ENCODE results near the gene PCDHB16.

DNA sequence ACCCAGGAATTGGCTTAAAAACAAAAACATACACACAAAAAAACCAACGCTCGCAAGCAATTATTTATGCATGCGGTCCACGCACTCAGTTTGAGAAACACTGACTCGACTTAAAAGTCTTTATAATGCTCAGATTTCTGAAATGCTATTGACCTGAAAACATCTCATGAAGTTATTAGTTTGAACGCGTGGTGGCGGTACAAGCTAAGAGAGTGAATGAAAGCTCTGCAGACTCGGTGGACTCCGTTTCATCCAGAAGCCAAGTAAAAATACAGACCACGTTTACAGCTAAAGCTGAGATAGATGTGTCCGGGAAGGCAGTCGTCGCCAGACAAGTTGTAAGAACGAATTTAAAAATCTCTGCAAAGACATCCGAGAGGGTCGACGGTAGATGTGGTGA lies 32.4 kb upstream of the PCDHB16 start, which contains the start of gene PCDHB6:
- no peak for TF ChIP-seq CHD1 (IDR thresholded peaks at IDR 0.05; ENCODE audit: low read depth, low read length)
- no peak for TF ChIP-seq POLR2A (IDR thresholded peaks at IDR 0.05; ENCODE audit: low read depth, low read length)
- TF ChIP-seq, protein P1, sequence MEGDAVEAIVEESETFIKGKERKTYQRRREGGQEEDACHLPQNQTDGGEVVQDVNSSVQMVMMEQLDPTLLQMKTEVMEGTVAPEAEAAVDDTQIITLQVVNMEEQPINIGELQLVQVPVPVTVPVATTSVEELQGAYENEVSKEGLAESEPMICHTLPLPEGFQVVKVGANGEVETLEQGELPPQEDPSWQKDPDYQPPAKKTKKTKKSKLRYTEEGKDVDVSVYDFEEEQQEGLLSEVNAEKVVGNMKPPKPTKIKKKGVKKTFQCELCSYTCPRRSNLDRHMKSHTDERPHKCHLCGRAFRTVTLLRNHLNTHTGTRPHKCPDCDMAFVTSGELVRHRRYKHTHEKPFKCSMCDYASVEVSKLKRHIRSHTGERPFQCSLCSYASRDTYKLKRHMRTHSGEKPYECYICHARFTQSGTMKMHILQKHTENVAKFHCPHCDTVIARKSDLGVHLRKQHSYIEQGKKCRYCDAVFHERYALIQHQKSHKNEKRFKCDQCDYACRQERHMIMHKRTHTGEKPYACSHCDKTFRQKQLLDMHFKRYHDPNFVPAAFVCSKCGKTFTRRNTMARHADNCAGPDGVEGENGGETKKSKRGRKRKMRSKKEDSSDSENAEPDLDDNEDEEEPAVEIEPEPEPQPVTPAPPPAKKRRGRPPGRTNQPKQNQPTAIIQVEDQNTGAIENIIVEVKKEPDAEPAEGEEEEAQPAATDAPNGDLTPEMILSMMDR (conservative IDR thresholded peaks at IDR 0.05; ENCODE audit: low read depth, low read length) = no peak
- TF ChIP-seq MAFK (IDR thresholded peaks at IDR 0.05; ENCODE audit: low read depth, low read length) = no peak
- TF ChIP-seq, protein P2, sequence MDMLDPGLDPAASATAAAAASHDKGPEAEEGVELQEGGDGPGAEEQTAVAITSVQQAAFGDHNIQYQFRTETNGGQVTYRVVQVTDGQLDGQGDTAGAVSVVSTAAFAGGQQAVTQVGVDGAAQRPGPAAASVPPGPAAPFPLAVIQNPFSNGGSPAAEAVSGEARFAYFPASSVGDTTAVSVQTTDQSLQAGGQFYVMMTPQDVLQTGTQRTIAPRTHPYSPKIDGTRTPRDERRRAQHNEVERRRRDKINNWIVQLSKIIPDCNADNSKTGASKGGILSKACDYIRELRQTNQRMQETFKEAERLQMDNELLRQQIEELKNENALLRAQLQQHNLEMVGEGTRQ (IDR thresholded peaks at IDR 0.05; ENCODE audit: low read depth, low read length) = no peak
- TF ChIP-seq BHLHE40 (IDR thresholded peaks at IDR 0.05; ENCODE audit: low read depth, low read length) = no peak
- TF ChIP-seq RAD21 (IDR thresholded peaks at IDR 0.05; ENCODE audit: low read length) = no peak
- TF ChIP-seq MXI1 (IDR thresholded peaks at IDR 0.05; ENCODE audit: borderline replicate concordance, low read depth, low read length) = no peak
- TF ChIP-seq CEBPB (IDR thresholded peaks at IDR 0.05; ENCODE audit: low read depth, low read length) = no peak
- TF ChIP-seq SMC3 (IDR thresholded peaks at IDR 0.05; ENCODE audit: low read depth, low read length) = no peak

Measured in IMR-90 (cell line).